Neural crest cell (in vitro differentiated cells): ENCODE results near the gene SLC25A6. TPM values are rescaled to one million over a fixed set of nuclear protein-coding genes. Genes with fewer than 3 reads are reported as not detected.

Source experiments
- DNase-seq: peaks from one replicate; pipeline ENCODE4 v3.0.0; 2021; ENCODE audit warnings: low read depth, mixed read lengths, low spot score
- H3K27ac Mint-ChIP-seq: one replicate; pipeline ENCODE4 v1.8.0; 2021; ENCODE audit warnings: mild to moderate bottlenecking, mixed read lengths; ENCODE audit not compliant: unreplicated experiment
- H3K27me3 Mint-ChIP-seq: 2 replicates; pipeline ENCODE4 v1.8.0; 2021; ENCODE audit warnings: low read depth, mild to moderate bottlenecking, mixed read lengths
- H3K36me3 Mint-ChIP-seq: 2 replicates; pipeline ENCODE4 v1.8.0; 2021; ENCODE audit warnings: low read depth, mild to moderate bottlenecking, mixed read lengths
- H3K4me1 Mint-ChIP-seq: 2 replicates; pipeline ENCODE4 v1.8.0; 2021; ENCODE audit warnings: mixed read lengths
- H3K4me3 Mint-ChIP-seq: one replicate; pipeline ENCODE4 v1.8.0; 2021; ENCODE audit warnings: mild to moderate bottlenecking, mixed read lengths
- H3K9me3 Mint-ChIP-seq: 2 replicates; pipeline ENCODE4 v1.8.0; 2021; ENCODE audit warnings: mixed read lengths
- total RNA-seq: library from RNA; stranded (reverse); gene quantifications from 2 replicates; pipeline ENCODE4 v1.2.1, GENCODE V29; 2021
- TF ChIP-seq, protein P1 (sequence below): fragments of 200-600 bp; sonication (generic); conservative IDR thresholded peaks from 2 replicates; pipeline ENCODE4 v1.5.0; 2021; ENCODE audit warnings: antibody characterized with exemption, mild to moderate bottlenecking

The SLC25A6 gene
- total RNA-seq, 1 donor from 2014 or later: 510 TPM

DNA sequence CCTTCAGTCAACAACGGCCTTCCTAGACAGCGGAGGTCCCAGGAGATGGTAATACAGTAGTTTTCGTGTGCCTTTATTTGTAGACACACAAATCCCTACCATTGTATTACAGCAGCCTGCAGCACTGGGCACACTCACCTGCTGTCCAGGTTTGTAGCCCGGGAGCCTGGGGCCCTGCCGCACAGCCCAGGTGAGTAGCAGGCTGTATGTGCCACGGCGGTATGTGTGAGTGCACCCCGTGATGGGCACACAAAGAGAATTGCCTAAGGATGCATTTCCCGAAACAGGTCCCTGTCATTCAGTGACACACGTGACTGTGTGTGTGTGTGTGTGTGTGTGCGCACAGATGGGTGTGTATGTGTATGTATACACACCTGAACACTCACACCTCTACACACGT is 8.1 kb upstream of the SLC25A6 start:
- TF ChIP-seq, protein P1, sequence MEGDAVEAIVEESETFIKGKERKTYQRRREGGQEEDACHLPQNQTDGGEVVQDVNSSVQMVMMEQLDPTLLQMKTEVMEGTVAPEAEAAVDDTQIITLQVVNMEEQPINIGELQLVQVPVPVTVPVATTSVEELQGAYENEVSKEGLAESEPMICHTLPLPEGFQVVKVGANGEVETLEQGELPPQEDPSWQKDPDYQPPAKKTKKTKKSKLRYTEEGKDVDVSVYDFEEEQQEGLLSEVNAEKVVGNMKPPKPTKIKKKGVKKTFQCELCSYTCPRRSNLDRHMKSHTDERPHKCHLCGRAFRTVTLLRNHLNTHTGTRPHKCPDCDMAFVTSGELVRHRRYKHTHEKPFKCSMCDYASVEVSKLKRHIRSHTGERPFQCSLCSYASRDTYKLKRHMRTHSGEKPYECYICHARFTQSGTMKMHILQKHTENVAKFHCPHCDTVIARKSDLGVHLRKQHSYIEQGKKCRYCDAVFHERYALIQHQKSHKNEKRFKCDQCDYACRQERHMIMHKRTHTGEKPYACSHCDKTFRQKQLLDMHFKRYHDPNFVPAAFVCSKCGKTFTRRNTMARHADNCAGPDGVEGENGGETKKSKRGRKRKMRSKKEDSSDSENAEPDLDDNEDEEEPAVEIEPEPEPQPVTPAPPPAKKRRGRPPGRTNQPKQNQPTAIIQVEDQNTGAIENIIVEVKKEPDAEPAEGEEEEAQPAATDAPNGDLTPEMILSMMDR: no peak
- Mint-ChIP-seq H3K4me3 (no peak overlapping the region), H3K27ac (no peak overlapping the region), H3K36me3 (peaks cover 12% of the 10 kb centered on the region), H3K27me3 (no peaks in the 10 kb centered on the region), H3K4me1 (peaks cover 13% of the 10 kb centered on the region), H3K9me3 (no peaks in the 10 kb centered on the region)
- no peak for DNase-seq

DNA sequence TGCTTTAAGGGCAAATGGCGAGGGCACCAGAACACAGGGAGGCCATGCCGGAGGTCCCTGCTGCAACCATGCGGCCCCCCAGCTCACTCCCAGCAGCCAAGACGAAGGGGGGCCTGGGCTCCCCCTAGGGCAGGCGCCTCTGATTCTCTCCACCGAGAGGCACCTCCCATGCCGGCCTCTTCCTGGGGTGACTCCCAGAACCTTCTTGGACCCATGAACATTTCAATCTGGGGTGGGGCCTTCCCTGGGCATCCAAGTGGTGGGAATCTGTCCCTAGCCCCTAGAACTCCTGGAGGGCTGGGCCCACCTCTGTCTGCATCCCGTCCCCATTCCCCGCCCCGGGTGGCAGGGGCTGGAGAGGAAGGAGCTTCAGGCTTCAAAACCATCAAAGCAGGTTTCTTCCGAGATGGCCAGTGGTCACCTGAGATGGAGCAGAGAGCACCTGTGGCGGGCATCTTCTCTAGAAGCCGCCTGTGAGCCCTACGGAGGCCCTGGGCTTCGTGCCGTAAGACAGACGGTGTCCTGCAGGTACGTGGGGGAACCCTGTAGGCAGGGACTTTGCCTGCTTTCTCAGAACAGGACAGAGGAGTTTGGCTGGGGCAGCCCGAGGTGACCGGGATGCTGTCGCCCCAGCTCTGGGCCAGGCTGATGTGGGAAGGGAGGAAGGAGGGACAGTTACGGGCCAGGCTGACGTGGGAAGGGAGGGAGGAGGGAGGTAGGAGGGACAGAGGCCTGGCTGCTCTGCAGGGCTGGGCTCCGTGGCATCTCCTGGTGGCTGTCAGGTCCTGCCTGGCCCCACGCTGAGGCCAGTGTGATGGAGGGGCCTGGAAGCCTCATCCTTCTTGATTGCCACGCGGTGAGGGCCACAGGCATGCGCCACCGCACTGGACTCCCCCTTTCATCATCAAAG is 6.8 kb upstream of the SLC25A6 start:
- Mint-ChIP-seq H3K36me3 (peaks cover 12% of the 10 kb centered on the region), H3K27me3 (no peaks in the 10 kb centered on the region), H3K9me3 (no peaks in the 10 kb centered on the region), H3K4me1 (peaks cover 26% of the 10 kb centered on the region), H3K27ac (no peak overlapping the region), H3K4me3 (no peak overlapping the region)
- DNase-seq: no peak
- TF ChIP-seq, protein P1: no peak

DNA sequence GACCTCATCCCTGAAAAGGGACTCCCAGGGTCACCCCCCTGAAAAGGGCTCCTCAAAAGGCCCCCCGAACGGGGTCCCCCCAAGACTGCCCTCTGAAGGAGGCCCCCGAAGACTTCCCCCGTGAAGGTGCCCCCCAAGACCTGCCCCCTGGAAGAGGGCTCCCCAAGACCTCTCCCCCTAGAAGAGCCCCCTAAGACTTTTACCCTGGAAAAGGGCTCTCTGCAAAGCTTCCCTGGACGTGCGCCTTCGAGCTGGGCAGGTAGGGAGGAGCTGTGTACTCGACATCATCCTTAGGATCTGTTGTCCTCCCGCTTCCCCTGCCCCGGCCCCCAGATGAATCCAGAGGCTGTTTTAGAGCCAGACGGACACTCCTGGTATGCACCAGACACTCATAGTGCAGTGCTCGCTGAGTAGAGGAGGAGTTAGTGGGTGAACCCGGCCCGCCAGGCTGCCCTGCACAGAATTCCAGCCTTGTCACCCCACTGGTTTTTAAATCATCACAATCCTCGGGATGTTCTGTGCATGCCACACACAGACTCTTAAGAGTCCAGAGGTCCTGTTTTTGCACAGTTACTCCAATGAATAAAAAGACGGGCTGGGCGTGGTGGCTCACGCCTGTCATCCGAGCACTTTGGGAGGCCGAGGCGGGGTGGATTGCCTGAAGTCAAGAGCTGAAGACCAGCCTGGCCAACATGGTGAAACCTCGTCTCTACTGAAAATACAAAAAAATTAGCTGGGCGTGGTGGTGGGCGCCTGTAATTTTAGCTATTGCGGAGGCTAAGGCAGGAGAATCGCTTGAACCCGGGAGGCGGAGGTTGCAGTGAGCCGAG is 5.7 kb upstream of the SLC25A6 start:
- Mint-ChIP-seq H3K4me1 (peaks cover 29% of the 10 kb centered on the region), H3K4me3 (no peak overlapping the region), H3K27me3 (no peaks in the 10 kb centered on the region), H3K27ac (no peak overlapping the region), H3K9me3 (no peaks in the 10 kb centered on the region), H3K36me3 (peaks cover 12% of the 10 kb centered on the region)
- DNase-seq: no peak
- TF ChIP-seq, protein P1: no peak

DNA sequence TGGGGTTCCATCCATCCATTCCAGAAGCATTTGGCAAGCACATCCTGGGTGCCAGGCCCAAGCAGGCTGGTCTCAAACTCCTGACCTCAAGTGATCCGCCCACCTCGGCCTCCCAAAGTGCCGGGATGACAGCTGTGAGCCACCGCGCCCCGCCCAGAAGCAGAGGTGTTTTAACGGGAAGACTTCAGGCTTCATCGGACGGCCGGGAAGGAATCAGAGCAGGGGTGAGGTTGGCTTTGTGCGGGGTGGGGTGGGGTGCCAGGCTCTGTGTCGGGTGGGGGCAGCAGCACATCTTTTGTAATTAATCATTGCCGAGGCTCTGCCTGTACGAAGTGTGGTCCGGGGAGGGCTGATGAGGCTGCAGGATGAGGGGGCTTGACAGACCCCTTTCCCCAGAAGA is 5.1 kb upstream of the SLC25A6 start:
- peaks cover 29% of the 10 kb centered on the region for H3K4me1 Mint-ChIP-seq
- no peaks in the 10 kb centered on the region for H3K27me3 Mint-ChIP-seq
- TF ChIP-seq, protein P1: no peak
- peaks cover 12% of the 10 kb centered on the region for H3K36me3 Mint-ChIP-seq
- no peak for DNase-seq
- no peaks in the 10 kb centered on the region for H3K9me3 Mint-ChIP-seq
- H3K27ac Mint-ChIP-seq: no peak overlapping the region
- H3K4me3 Mint-ChIP-seq: no peak overlapping the region

DNA sequence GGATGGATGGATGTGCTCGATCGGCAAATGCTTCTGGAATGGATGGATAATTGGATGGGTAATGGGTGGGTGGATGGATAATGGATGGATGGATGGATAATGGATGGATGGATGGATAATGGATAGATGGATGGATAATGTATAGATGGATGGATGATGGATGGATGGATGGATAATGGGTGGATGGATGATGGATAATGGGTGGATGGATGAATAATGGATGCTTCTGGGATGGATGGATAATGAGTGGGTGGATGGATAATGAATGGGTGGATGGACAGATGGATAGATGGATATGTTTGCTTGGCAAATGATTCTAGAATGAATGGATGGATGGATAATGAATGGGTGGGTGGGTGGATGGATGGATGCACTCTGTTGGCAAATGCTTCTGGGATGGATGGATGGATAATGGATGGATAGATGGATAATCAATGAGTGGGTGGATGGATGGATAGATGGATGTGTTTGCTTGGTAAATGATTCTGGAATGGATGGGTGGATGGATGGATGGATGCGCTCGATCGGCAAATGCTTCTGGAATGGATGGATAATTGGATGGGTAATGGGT is 3.8 kb upstream of the SLC25A6 start:
- Mint-ChIP-seq H3K27me3 (no peaks in the 10 kb centered on the region), H3K4me3 (peak overlapping the region; percentile 90), H3K36me3 (peaks cover 17% of the 10 kb centered on the region), H3K27ac (no peak overlapping the region), H3K9me3 (no peaks in the 10 kb centered on the region), H3K4me1 (peaks cover 36% of the 10 kb centered on the region)
- TF ChIP-seq, protein P1: no peak
- no peak for DNase-seq
